Lung (tissue), 12 donors: ENCODE measurements around the gene FKBP7. TPM values are rescaled to one million over a fixed set of nuclear protein-coding genes. Genes with fewer than 3 reads are reported as not detected.
"Not testable (repeated sequence)": the region's sequence is repeated elsewhere in the genome, so short reads cannot be mapped to it uniquely, and the experiment has no call there.

Experiments
- ATAC-seq: fragments of 200-7000 bp; cut with Tn5 transposase; one replicate; pipeline ENCODE4 v1.9.1; 2020; ENCODE audit warnings: moderate number of reproducible peaks; ENCODE audit not compliant: insufficient read depth, low FRiP score
- DNase-seq, 3 donors: peaks; one replicate each; pipeline ENCODE4 v3.0.0-alpha.2; 2013 to 2017
- H3K27ac ChIP-seq, 2 donors: one replicate each; pipeline ENCODE4 v1.5.1; 2013; ENCODE audit warnings: mild to moderate bottlenecking in 2 of 2, moderate library complexity in 2 of 2, control low read depth in 1 of 2, inconsistent platforms in 1 of 2, low read depth in 1 of 2, low read length in 1 of 2
- H3K27me3 ChIP-seq, 3 donors: one replicate each; pipeline ENCODE4 v1.5.1; 2013; ENCODE audit warnings: low read length in 2 of 3; ENCODE audit not compliant: control insufficient read depth in 3 of 3, insufficient read depth in 3 of 3
- H3K36me3 ChIP-seq, 4 donors: one replicate each; pipeline ENCODE4 v1.5.1; 2013; ENCODE audit warnings: low read length in 4 of 4, mild to moderate bottlenecking in 1 of 4, moderate library complexity in 1 of 4; ENCODE audit not compliant: control insufficient read depth in 4 of 4, insufficient read depth in 4 of 4
- H3K4me1 ChIP-seq, 5 donors: one replicate each; pipeline ENCODE4 v1.5.1; 2013; ENCODE audit warnings: low read length in 5 of 5, mild to moderate bottlenecking in 2 of 5, moderate library complexity in 1 of 5; ENCODE audit not compliant: control insufficient read depth in 5 of 5, insufficient read depth in 5 of 5
- H3K4me3 ChIP-seq: one replicate; pipeline ENCODE4 v1.5.1; 2013; ENCODE audit warnings: mild to moderate bottlenecking, control low read depth, moderate library complexity
- H3K9ac ChIP-seq, 2 donors: one replicate each; pipeline ENCODE4 v1.5.1; 2013; ENCODE audit warnings: low read length in 2 of 2, control low read depth in 1 of 2; ENCODE audit not compliant: insufficient read depth in 1 of 2
- H3K9me3 ChIP-seq, 4 donors: one replicate each; pipeline ENCODE4 v1.5.1; 2013; ENCODE audit warnings: low read length in 3 of 4, mild to moderate bottlenecking in 1 of 4, moderate library complexity in 1 of 4; ENCODE audit not compliant: control insufficient read depth in 4 of 4, insufficient read depth in 3 of 4
- WGBS, 2 donors: extraction: QIAGEN DNeasy Blood & Tissue Kit; methylation state at CpG; one replicate each; pipeline ENCODE4 v1.1.7; 2013; 5-methylcytosine and 5-hydroxymethylcytosine counted together
- polyA plus RNA-seq, 2 donors: library from polyadenylated mRNA; stranded (reverse); fragments of 200-250 nt; gene quantifications; one replicate each; pipeline ENCODE4 v1.2.1, GENCODE V29; 2013
- total RNA-seq, 2 donors: library from RNA; depleted of rRNA in 1 of 2; stranded (reverse); fragments of >200 nt in 1 of 2; gene quantifications; one replicate each; pipeline ENCODE4 v1.2.1, GENCODE V29; 2014 to 2021
- TF ChIP-seq, protein P1 (sequence below): IDR thresholded peaks from 2 replicates; pipeline ENCODE4 v1.5.1; 2012; ENCODE audit warnings: mild to moderate bottlenecking; ENCODE audit errors: control extremely low read depth, extremely low read depth
- donor health status: control.
- donor health status: control.
- donor health status: Bipolar disorder and iron deficiency.
- donor health status: healthy.
- donor health status: DM: yes; HTN: yes; CAD: no.

FKBP7 gene
- total and polyA plus RNA-seq, 4 donors, result 6.6 to 53.3 (median 7.7) TPM

DNA sequence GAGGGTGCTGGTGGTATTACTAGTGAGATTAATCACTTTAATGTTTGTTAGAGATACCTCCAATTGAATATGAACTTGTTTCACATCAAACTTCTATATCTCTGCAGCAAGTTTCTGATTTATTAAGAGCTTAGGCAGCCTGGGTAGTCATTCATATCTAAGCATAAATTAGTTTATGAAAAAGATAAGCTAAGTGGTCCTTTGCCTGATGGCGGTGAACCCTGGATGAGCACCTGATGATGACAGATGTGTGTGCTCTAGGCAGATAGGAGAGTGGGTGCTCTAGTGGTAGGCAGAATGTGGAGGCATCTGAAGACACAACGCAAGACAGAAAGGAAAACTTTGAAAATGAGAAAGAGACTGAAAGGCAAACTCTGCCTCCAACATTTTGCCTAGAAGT lies 5.0 kb downstream of the FKBP7 start:
- H3K9me3 ChIP-seq, result no peaks in the 10 kb centered on the region
- H3K4me3 ChIP-seq, result no peak overlapping the region
- H3K36me3 ChIP-seq, result peaks cover 0 to 16% (median under 1%) of the 10 kb centered on the region in 4 donors
- H3K27ac ChIP-seq, result no peak overlapping the region
- WGBS, 2 donors, result 96 to 100% methylated on average over 2 of the region's 2 CpGs
- H3K4me1 ChIP-seq, result peaks cover 0 to 12% (median 6%) of the 10 kb centered on the region in 5 donors
- no peaks in the 10 kb centered on the region for H3K27me3 ChIP-seq
- no peak for DNase-seq
- no peak overlapping the region for H3K9ac ChIP-seq
- ATAC-seq, result no peak
- TF ChIP-seq, protein P1, sequence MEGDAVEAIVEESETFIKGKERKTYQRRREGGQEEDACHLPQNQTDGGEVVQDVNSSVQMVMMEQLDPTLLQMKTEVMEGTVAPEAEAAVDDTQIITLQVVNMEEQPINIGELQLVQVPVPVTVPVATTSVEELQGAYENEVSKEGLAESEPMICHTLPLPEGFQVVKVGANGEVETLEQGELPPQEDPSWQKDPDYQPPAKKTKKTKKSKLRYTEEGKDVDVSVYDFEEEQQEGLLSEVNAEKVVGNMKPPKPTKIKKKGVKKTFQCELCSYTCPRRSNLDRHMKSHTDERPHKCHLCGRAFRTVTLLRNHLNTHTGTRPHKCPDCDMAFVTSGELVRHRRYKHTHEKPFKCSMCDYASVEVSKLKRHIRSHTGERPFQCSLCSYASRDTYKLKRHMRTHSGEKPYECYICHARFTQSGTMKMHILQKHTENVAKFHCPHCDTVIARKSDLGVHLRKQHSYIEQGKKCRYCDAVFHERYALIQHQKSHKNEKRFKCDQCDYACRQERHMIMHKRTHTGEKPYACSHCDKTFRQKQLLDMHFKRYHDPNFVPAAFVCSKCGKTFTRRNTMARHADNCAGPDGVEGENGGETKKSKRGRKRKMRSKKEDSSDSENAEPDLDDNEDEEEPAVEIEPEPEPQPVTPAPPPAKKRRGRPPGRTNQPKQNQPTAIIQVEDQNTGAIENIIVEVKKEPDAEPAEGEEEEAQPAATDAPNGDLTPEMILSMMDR, result no peak

GRCh38 chr2:178471313-178471712 lies 7.1 kb downstream of the FKBP7 start:
- H3K4me1 ChIP-seq, H3K9me3 ChIP-seq, H3K27me3 ChIP-seq, ATAC-seq, DNase-seq, H3K9ac ChIP-seq, H3K4me3 ChIP-seq, H3K27ac ChIP-seq: not testable (repeated sequence)
- H3K36me3 ChIP-seq, result peaks cover 0 to 18% (median 3%) of the 10 kb centered on the region in 4 donors
- 95 to 98% methylated on average over 5 of the region's 5 CpGs for WGBS, 2 donors

- Histone ChIP-seq H3K4me3 (no peak overlapping the region), H3K27ac (no peak overlapping the region), H3K9ac (no peak overlapping the region), H3K27me3 (no peaks in the 10 kb centered on the region), H3K36me3 (peaks cover 2 to 28% (median 8%) of the 10 kb centered on the region in 4 donors), H3K4me1 (peaks cover 0 to 6% (median under 1%) of the 10 kb centered on the region in 5 donors), H3K9me3 (no peaks in the 10 kb centered on the region)
- DNase-seq, result no peak
- no peak for ATAC-seq
- TF ChIP-seq, protein P1, result no peak
- 93 to 95% methylated on average over 7 of the region's 7 CpGs for WGBS, 2 donors
Measured at GRCh38 chr2:178469219-178469849, 9.1 kb downstream of the FKBP7 start.

GRCh38 chr2:178457390-178457886 lies 21.0 kb downstream of the FKBP7 start:
- DNase-seq, result no peak
- ATAC-seq, result no peak
- no peak overlapping the region for H3K27ac ChIP-seq
- no peak overlapping the region for H3K9ac ChIP-seq
- no peaks in the 10 kb centered on the region for H3K9me3 ChIP-seq
- no peaks in the 10 kb centered on the region for H3K36me3 ChIP-seq
- no peaks in the 10 kb centered on the region for H3K27me3 ChIP-seq
- no peak overlapping the region for H3K4me3 ChIP-seq
- TF ChIP-seq, protein P1, result no peak
- H3K4me1 ChIP-seq, result peaks cover 0 to 7% (median 3%) of the 10 kb centered on the region in 5 donors
- 94% methylated on average over 11 of the region's 11 CpGs for WGBS, 2 donors
